K562 (cell line): ENCODE measurements around the gene COPA. TPM values are rescaled to one million over a fixed set of nuclear protein-coding genes. Genes with fewer than 3 reads are reported as not detected.

ENCODE experiments used
- ARID1B ChIP-seq: fragments of 450-650 bp; IDR thresholded peaks from 2 replicates; pipeline ENCODE4 v1.6.1; 2016; ENCODE audit warnings: antibody characterized with exemption, mild to moderate bottlenecking, inconsistent platforms
- DDX20 ChIP-seq: fragments of 450-650 bp; IDR thresholded peaks from 2 replicates; pipeline ENCODE4 v1.6.1; 2016; ENCODE audit warnings: missing genetic modification characterization, low read depth, mild to moderate bottlenecking, missing compliant biosample characterization, moderate library complexity
- KDM4B ChIP-seq, 2 experiments: fragments of 450-650 bp in 1 of 2; sonication (generic) in 1 of 2; IDR thresholded peaks; 2 replicates each; pipeline ENCODE4 v1.6.1; 2016 to 2017; ENCODE audit warnings: borderline replicate concordance in 2 of 2, antibody characterized with exemption in 1 of 2, low read depth in 1 of 2, mild to moderate bottlenecking in 1 of 2
- NCOR1 ChIP-seq: fragments of 450-650 bp; IDR thresholded peaks from 2 replicates; pipeline ENCODE4 v1.6.1; 2016; ENCODE audit warnings: mild to moderate bottlenecking, moderate library complexity
- POLR3G ChIP-seq: IDR thresholded peaks from 2 replicates; pipeline ENCODE4 v1.6.1; 2011; ENCODE audit not compliant: insufficient read length, insufficient replicate concordance; ENCODE audit errors: extremely low read depth
- RBM17 ChIP-seq: fragments of 200-400 bp; formaldehyde crosslinking; IDR thresholded peaks from 2 replicates; pipeline ENCODE4 v1.6.1; 2017; ENCODE audit warnings: low read depth, mild to moderate bottlenecking, low read length, borderline replicate concordance
- REST ChIP-seq, 2 experiments: fragments of 450-650 bp; formaldehyde crosslinking in 1 of 2; IDR thresholded peaks; 2 replicates each; pipeline versions ENCODE4 v1.4.0 to v1.6.1; 2014 to 2020; ENCODE audit warnings: mild to moderate bottlenecking in 2 of 2, borderline replicate concordance in 1 of 2, low read depth in 1 of 2
- SIN3A ChIP-seq, 2 experiments: fragments of 150-350 bp in 1 of 2; IDR thresholded peaks; 2 replicates each; pipeline ENCODE4 v1.6.1; 2011 to 2016; ENCODE audit warnings: borderline replicate concordance in 2 of 2, low read depth in 2 of 2, low read length in 2 of 2, mild to moderate bottlenecking in 2 of 2, moderate library complexity in 2 of 2; ENCODE audit not compliant: control insufficient read depth in 1 of 2
- TOE1 ChIP-seq, 2 experiments: fragments of 450-650 bp in 1 of 2; sonication (generic) in 1 of 2; formaldehyde crosslinking in 1 of 2; IDR thresholded peaks; 2 replicates each; pipeline versions ENCODE4 v1.7.1 to v1.8.0; 2016 to 2022; ENCODE audit warnings: borderline replicate concordance in 2 of 2, mild to moderate bottlenecking in 2 of 2, antibody characterized with exemption in 1 of 2, inconsistent platforms in 1 of 2, low read depth in 1 of 2, missing genetic modification reagents in 1 of 2, moderate library complexity in 1 of 2
- ZFP36 ChIP-seq: fragments of 150-350 bp; IDR thresholded peaks from 2 replicates; pipeline ENCODE4 v1.6.1; 2018; ENCODE audit warnings: low read length, low read depth; ENCODE audit not compliant: partially characterized antibody
- polyA plus RNA-seq, 8 experiments: library from polyadenylated mRNA; depleted of rRNA in 4 of 8; stranded (reverse) in 5 of 8; unstranded in 3 of 8; fragments of >200 nt; fragmentation: Nextera tagmentation in 2 of 8; fragmentation: Illumina TruSeq in 1 of 8; extraction: Ambion mirVana in 2 of 8; extraction: Trizol in 1 of 8; gene quantifications; 2 replicates each; pipeline versions ENCODE4 v1.2.1 to v1.2.3, GENCODE V29; 2011 to 2014; ENCODE audit warnings: inconsistent platforms in 1 of 8, missing spikeins in 1 of 8
- total RNA-seq, 7 experiments: library from RNA; depleted of rRNA in 6 of 7; stranded (reverse); fragments of >200 nt in 6 of 7; fragmentation: Illumina TruSeq in 2 of 7; extraction: Trizol in 2 of 7; gene quantifications; 2 replicates each; pipeline versions ENCODE4 v1.2.1 to v1.2.3, GENCODE V29; 2011 to 2021; ENCODE audit warnings: low replicate concordance in 1 of 7
- TF ChIP-seq, protein P1 (sequence below): fragments of 450-650 bp; IDR thresholded peaks from 2 replicates; pipeline ENCODE4 v1.6.1; 2018; ENCODE audit warnings: mild to moderate bottlenecking, low read depth; ENCODE audit not compliant: partially characterized antibody
- TF ChIP-seq, protein P2 (sequence below), 2 experiments: fragments of 200-800 bp in 1 of 2; sonication (Bioruptor generic) in 1 of 2; sonication (generic) in 1 of 2; formaldehyde crosslinking in 1 of 2; IDR thresholded peaks in 1 of 2; conservative IDR thresholded peaks in 1 of 2; 2 replicates each; pipeline versions ENCODE4 v1.5.0 to v1.6.1; 2016 to 2020; ENCODE audit warnings: missing compliant biosample characterization in 1 of 2, missing genetic modification characterization in 1 of 2, missing genetic modification reagents in 1 of 2

The COPA gene
- total and polyA plus RNA-seq, 9 of the 15 experiments (the other 6 are each of a cell fraction or from before 2014, with no cell fraction given) = 49.8 to 222 (median 110) TPM

GRCh38 chr1:160362168-160362957 is 19.3 kb upstream of the COPA start (continued):
- TF ChIP-seq KDM4B (IDR thresholded peaks at IDR 0.05; ENCODE audit: borderline replicate concordance in 2 of 2, low read depth in 1 of 2) (peak in 1 of 2 experiments; percentile 39; a peak in 1 of 4 replicates), RBM17 (no peak), POLR3G (no peak), DDX20 (tag) (peak; percentile 64; the same call in 1 of the 2 replicates), ZFP36 (no peak), TOE1 (IDR thresholded peaks at IDR 0.05; ENCODE audit: borderline replicate concordance) (peak; percentile 25; the same call in 1 of the 2 replicates), TOE1 (CRISPR knock-in tag; IDR thresholded peaks at IDR 0.05; ENCODE audit: borderline replicate concordance, low read depth) (no peak), SIN3A (IDR thresholded peaks at IDR 0.05; ENCODE audit: borderline replicate concordance in 2 of 2, control insufficient read depth in 1 of 2, low read depth in 2 of 2, low read length in 2 of 2) (no peak), ARID1B (peak; percentile 80), REST (IDR thresholded peaks at IDR 0.05; ENCODE audit: borderline replicate concordance) (peak; percentile 23; the same call in 1 of the 2 replicates), REST (CRISPR knock-in tag; IDR thresholded peaks at IDR 0.05; ENCODE audit: low read depth) (no peak), NCOR1 (peak; percentile 37; the same call in 1 of the 2 replicates)
- TF ChIP-seq, protein P1, sequence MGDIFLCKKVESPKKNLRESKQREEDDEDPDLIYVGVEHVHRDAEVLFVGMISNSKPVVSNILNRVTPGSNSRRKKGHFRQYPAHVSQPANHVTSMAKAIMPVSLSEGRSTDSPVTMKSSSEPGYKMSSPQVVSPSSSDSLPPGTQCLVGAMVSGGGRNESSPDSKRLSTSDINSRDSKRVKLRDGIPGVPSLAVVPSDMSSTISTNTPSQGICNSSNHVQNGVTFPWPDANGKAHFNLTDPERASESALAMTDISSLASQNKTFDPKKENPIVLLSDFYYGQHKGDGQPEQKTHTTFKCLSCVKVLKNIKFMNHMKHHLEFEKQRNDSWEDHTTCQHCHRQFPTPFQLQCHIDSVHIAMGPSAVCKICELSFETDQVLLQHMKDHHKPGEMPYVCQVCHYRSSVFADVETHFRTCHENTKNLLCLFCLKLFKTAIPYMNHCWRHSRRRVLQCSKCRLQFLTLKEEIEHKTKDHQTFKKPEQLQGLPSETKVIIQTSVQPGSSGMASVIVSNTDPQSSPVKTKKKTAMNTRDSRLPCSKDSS = no peak
- TF ChIP-seq, protein P2, sequence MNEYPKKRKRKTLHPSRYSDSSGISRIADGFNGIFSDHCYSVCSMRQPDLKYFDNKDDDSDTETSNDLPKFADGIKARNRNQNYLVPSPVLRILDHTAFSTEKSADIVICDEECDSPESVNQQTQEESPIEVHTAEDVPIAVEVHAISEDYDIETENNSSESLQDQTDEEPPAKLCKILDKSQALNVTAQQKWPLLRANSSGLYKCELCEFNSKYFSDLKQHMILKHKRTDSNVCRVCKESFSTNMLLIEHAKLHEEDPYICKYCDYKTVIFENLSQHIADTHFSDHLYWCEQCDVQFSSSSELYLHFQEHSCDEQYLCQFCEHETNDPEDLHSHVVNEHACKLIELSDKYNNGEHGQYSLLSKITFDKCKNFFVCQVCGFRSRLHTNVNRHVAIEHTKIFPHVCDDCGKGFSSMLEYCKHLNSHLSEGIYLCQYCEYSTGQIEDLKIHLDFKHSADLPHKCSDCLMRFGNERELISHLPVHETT (CRISPR knock-in tag; conservative IDR thresholded peaks at IDR 0.05 in 1 of 2, IDR thresholded peaks at IDR 0.05 in 1 of 2) = no peak
